GM10266 (cell line): ENCODE data around the gene TCF4.

ENCODE experiments used
- DNase-seq: peaks from one replicate; pipeline ENCODE4 v3.0.0; 2012; ENCODE audit errors: extremely low spot score
- TF ChIP-seq, protein P1 (sequence below): IDR thresholded peaks from 2 replicates; pipeline ENCODE4 v1.5.1; 2012; ENCODE audit warnings: mild to moderate bottlenecking, low read depth; ENCODE audit not compliant: control insufficient read depth, insufficient read depth; ENCODE audit errors: missing control alignments

The TCF4 gene

DNA sequence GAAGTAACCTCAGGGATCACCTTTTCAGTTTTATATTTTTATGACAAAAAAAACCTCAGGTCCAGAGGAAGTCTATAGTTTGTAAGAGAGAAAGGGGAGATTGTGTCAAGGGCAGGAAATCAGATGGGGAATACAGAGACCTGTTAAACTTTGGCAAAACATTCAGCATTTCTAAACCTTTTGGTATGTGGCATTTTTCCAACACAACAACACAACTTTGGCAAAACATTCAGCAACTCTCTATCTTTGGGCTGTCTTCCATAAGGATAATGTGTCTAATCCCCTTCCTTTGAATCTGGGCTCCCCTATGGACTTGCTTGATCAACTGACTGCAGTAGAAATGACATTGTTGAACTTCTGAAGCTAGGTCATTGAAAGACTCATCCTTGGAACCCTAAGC lies 408.2 kb downstream of the TCF4 start:
- DNase-seq: no peak
- TF ChIP-seq, protein P1, sequence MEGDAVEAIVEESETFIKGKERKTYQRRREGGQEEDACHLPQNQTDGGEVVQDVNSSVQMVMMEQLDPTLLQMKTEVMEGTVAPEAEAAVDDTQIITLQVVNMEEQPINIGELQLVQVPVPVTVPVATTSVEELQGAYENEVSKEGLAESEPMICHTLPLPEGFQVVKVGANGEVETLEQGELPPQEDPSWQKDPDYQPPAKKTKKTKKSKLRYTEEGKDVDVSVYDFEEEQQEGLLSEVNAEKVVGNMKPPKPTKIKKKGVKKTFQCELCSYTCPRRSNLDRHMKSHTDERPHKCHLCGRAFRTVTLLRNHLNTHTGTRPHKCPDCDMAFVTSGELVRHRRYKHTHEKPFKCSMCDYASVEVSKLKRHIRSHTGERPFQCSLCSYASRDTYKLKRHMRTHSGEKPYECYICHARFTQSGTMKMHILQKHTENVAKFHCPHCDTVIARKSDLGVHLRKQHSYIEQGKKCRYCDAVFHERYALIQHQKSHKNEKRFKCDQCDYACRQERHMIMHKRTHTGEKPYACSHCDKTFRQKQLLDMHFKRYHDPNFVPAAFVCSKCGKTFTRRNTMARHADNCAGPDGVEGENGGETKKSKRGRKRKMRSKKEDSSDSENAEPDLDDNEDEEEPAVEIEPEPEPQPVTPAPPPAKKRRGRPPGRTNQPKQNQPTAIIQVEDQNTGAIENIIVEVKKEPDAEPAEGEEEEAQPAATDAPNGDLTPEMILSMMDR: no peak

DNA sequence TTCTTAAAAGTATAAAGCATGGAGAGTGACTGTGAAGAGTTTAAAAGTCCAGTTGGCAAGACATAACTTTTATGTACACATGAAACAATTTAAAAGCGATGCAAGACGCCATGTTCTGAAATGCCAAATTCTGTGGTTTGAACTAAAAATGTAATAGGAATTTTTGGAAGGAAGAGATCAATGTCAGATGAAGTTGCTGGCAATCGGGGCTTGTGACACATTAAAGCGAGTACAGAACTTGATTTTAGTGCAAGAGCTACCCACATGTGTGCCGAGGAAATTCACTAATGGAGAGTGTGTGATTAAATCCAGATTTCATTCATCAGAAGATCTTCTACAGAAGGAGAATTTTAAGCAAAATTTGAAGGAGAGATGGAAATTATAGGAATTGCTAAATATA lies 408.6 kb downstream of the TCF4 start:
- DNase-seq: no peak
- TF ChIP-seq, protein P1: no peak

DNA sequence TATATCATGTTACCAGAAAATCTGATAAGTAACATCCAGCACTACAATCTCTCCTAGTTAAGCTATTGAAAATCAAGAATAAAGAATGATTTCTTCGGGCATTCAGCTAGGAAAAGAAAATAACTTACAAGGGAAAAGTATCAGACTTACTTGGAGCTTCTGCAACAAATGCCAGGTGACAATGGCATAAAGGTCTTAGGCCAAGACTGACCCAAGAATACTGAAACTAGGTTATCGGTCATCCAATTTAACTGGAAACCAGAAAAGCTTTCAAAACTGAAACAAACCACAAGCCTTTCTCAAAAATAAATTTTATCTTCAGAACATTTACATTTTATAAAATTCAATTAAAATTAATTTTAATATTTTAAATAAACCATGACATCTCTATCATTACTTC lies 414.7 kb downstream of the TCF4 start:
- TF ChIP-seq, protein P1: no peak
- DNase-seq: no peak
